Activated CD4-positive, alpha-beta memory T cell treated with anti-CD3 and anti-CD28 coated beads, Interleukin-2, amount 10 ng/mL, durations not matched to agents 7 days and 5 days (primary cell): ENCODE data around the gene ZSCAN25. TPM values are rescaled to one million over a fixed set of nuclear protein-coding genes. Genes with fewer than 3 reads are reported as not detected.
A peak's percentile ranks its signal among the peaks of the same experiment; 100 is the strongest.
"Not testable (repeated sequence)": the region's sequence is repeated elsewhere in the genome, so short reads cannot be mapped to it uniquely, and the experiment has no call there.

Experiments
- CTCF ChIA-PET: fragments of 350-600 bp; sonication (Branson Sonifier 250); formaldehyde crosslinking; loops from one replicate; lab custom pipeline; 2021; ENCODE audit warnings: antibody characterized with exemption, inconsistent platforms; lab: Charles Lee
- POLR2A ChIA-PET: fragments of 350-600 bp; sonication (Branson Sonifier 250); formaldehyde crosslinking; loops from one replicate; lab custom pipeline; 2021; ENCODE audit warnings: antibody characterized with exemption; lab: Charles Lee
- DNase-seq: peaks from one replicate; pipeline ENCODE4 v3.0.0-alpha.2; 2020
- H3K27ac Mint-ChIP-seq: one replicate; pipeline ENCODE4 v1.8.0; 2021; ENCODE audit warnings: mild to moderate bottlenecking, mixed read lengths
- H3K27me3 Mint-ChIP-seq: one replicate; pipeline ENCODE4 v1.8.0; 2021; ENCODE audit warnings: mixed read lengths
- H3K36me3 Mint-ChIP-seq: one replicate; pipeline ENCODE4 v1.8.0; 2021; ENCODE audit warnings: low read depth, mixed read lengths
- H3K4me1 Mint-ChIP-seq: one replicate; pipeline ENCODE4 v1.8.0; 2021; ENCODE audit warnings: mixed read lengths
- H3K4me3 Mint-ChIP-seq: one replicate; pipeline ENCODE4 v1.8.0; 2021; ENCODE audit warnings: mild to moderate bottlenecking, mixed read lengths
- H3K9me3 Mint-ChIP-seq: one replicate; pipeline ENCODE4 v1.8.0; 2021; ENCODE audit warnings: mixed read lengths
- total RNA-seq, 2 experiments: library from RNA; stranded (reverse); gene quantifications; one replicate each; pipeline ENCODE4 v1.2.3, GENCODE V29; 2021

The ZSCAN25 gene
- total RNA-seq, result 10 to 100 TPM; 27.7 TPM

DNA sequence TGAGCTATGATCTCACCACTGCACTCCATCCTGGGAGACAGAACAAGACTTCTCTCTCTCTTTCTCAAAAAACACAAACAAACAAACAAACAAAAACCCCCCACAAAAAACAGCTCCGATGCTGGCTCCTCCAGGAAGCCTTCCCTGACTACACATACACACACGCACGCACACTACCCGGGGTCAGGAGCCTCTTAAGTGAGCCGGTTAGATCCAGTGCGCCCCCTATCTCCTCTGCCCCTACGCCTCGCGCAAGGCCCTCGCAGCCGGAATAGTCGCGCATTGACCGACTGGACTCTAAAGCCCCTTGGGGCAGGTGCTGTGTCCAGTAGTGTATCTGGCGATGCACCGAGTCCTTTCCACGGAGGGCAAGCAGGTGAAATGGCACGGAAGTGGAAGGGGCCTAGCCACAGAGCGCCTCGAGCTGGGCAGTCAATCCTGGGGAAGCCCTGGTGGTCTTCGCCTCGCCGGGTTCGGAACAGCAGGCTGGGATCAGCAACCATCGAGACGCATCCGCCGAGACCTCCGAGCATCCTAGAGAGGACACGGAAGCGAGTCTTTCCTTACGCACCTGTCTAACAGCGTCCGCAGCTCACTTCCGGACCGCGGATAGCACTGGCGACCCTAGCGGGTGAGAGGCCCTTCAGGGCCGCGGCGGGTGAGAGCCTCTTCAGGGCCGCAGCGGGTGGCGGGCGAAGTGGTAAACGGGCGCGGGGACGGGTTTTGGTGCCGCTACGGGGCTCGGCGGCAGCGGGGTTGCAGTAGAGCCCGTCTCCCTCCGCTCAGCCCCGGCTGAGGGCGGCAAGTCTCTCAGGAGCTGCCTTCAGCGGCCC lies at the start of gene ZSCAN25:
Gene ZSCAN25 (plus strand): TSS at position 588 of the 833 bp plus-strand sequence. CDS start 2,661 bp downstream, outside the sequence.
- CTCF ChIA-PET, result interaction anchor here (0.9 to 1.2 kb wide), 3 partner anchors 14 to 112 kb away, joined by 3 to 4 read pairs (median 3); partner anchors contain the start of genes FAM200A and ZKSCAN5
- Mint-ChIP-seq H3K27ac (peak within 1 kb of the TSS; percentile 86), H3K27me3 (peaks cover 2% of the 10 kb centered on the region), H3K36me3 (peaks cover 39% of the 10 kb centered on the region), H3K4me1 (peaks cover 53% of the 10 kb centered on the region), H3K4me3 (peak within 1 kb of the TSS; percentile 89), H3K9me3 (no peaks in the 10 kb centered on the region)
- DNase-seq, result peak; percentile 87
- POLR2A ChIA-PET, result interaction anchor here (0.6 to 3.7 kb wide), 16 partner anchors 8 to 303 kb away, joined by 3 to 42 read pairs (median 4); partner anchors contain the start of genes BUD31, PDAP1, TMEM225B and ZKSCAN5

GRCh38 chr7:99568770-99569169 lies 48.0 kb upstream of the ZSCAN25 start:
- H3K27ac Mint-ChIP-seq, CTCF ChIA-PET, H3K4me3 Mint-ChIP-seq, H3K4me1 Mint-ChIP-seq, H3K9me3 Mint-ChIP-seq, H3K27me3 Mint-ChIP-seq, DNase-seq: not testable (repeated sequence)
- POLR2A ChIA-PET, result interaction anchor here (1.5 kb wide), 1 partner anchor 12 kb away, joined by 4 read pairs; no protein-coding TSS in a partner anchor
- H3K36me3 Mint-ChIP-seq, result peaks cover 73% of the 10 kb centered on the region

DNA sequence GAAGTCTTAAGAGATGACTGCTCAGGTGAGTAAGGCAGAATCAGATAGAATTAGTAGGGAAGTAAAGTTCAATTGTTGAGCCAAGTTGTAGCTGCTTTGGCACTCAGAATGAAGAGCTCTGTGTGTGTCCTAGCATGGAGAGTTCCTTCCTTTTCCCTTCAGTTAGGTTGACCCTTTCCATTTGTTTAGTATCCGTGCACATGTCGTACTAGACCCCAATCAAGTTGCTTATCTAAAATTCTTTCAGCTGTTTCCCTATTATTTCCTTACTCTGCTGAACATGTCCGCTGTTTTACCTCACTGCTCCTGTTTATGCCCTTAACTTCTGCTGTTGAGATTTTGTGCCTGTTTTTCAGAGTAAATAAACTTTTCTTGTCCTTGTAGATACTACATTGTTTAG lies 45.0 kb upstream of the ZSCAN25 start:
- ChIA-PET POLR2A (interaction anchor here (2.4 to 3.1 kb wide), 2 partner anchors 8 to 14 kb away, joined by 7 to 9 read pairs; partner anchors contain the start of gene ZNF655), CTCF (interaction anchor here (1.0 kb wide), 1 partner anchor 12 kb away, joined by 3 read pairs; no protein-coding TSS in a partner anchor)
- Mint-ChIP-seq H3K4me1 (no peaks in the 10 kb centered on the region), H3K9me3 (no peaks in the 10 kb centered on the region), H3K27ac (no peak overlapping the region), H3K36me3 (peaks cover 53% of the 10 kb centered on the region), H3K4me3 (no peak overlapping the region), H3K27me3 (no peaks in the 10 kb centered on the region)
- DNase-seq, result no peak

- Mint-ChIP-seq H3K4me3 (no peak overlapping the region), H3K27me3 (no peaks in the 10 kb centered on the region), H3K27ac (no peak overlapping the region), H3K36me3 (peaks cover 49% of the 10 kb centered on the region), H3K4me1 (peaks cover 1% of the 10 kb centered on the region), H3K9me3 (no peaks in the 10 kb centered on the region)
- CTCF ChIA-PET, result no interaction called here
- POLR2A ChIA-PET, result interaction anchor here (2.4 to 3.1 kb wide), 2 partner anchors 10 to 15 kb away, joined by 7 to 9 read pairs; partner anchors contain the start of gene ZNF655
- DNase-seq, result no peak
Observed at GRCh38 chr7:99573257-99573656, 43.5 kb upstream of the ZSCAN25 start.

- Mint-ChIP-seq H3K27me3 (peaks cover 2% of the 10 kb centered on the region), H3K27ac (no peak overlapping the region), H3K4me1 (peaks cover 19% of the 10 kb centered on the region), H3K36me3 (peaks cover 29% of the 10 kb centered on the region), H3K9me3 (no peaks in the 10 kb centered on the region), H3K4me3 (no peak overlapping the region)
- no peak for DNase-seq
- POLR2A ChIA-PET, result no interaction called here
- CTCF ChIA-PET, result no interaction called here
Observed at GRCh38 chr7:99576251-99576650, 40.5 kb upstream of the ZSCAN25 start.

DNA sequence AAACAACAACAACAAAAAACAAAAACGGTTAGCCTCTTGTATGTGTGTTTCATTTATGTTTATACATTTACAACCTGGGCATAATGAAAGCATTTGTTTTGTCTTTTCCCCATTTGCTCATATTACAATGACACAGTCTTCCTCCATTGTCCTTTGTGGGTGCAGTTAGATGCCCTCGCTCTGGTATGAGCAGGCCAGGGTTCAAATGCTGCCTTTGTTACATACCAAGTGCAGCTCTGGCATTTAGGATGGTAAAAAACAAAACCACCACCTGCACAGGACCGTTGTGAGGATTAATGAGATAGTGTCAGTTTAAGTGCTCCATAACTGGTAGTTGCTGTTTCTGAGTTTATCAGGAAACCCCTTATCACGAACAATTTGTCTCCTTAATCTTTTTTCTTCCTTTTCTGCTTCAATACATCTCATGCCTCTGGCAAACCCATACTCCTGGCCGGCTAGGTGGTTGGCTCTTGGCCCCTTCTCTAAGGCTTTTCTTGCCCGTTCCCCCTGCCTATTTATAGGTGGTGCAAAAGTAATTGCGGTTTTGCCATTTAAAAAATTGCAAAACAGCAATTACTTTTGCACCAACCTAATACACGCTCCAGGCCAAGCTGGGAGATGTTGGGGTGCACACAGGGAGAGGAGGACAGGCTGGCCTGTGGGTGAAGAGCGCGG lies 37.3 kb upstream of the ZSCAN25 start:
- Mint-ChIP-seq H3K4me3 (peak overlapping the region; percentile 76), H3K9me3 (no peaks in the 10 kb centered on the region), H3K27me3 (peaks cover 2% of the 10 kb centered on the region), H3K27ac (no peak overlapping the region), H3K4me1 (peaks cover 20% of the 10 kb centered on the region), H3K36me3 (peaks cover 2% of the 10 kb centered on the region)
- POLR2A ChIA-PET, result interaction anchor here (1.8 to 1.9 kb wide), 2 partner anchors 21 to 38 kb away, joined by 4 to 11 read pairs; partner anchors contain the start of genes ZNF655 and ZSCAN25
- DNase-seq, result no peak
- CTCF ChIA-PET, result no interaction called here

DNA sequence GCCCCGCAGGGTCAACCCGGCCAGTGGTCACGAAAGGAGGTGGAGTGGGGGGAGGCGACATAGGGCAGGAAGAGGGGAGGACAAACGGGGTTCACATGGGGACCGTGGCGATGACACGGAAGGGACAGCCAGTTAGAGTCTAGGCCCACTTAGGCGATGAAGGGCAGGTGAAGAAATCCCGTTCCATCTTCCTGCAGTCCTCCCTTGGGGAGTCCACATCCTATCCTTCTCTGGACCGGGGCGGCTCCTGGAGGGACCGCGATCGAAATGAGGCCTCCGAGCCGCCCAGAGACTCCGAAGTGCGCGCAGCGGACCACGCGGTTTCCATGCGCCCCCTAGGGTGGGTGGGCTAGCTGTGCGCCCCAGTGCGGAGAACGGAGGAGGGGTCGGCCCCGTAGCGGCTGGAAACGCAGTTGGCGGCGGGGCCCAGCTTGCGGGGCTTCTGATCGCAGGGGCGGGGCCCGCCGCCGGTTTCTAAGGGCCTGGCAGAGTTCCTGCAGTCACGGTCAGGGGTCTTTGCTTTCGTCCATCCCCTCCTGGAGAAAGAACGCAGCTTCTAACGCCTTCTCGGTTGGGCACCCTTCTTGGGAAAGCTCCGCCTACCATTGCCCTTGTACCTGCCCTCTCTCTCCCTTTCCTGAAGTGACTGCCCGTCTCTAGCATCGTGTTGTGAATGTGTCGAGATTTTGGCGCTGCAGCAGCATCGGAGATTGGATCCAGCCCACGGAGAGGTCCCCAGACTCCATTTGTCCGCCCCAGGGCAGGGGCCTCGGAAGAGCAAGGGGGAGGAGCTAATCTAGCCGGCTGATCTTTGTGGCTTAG lies 36.6 kb upstream of the ZSCAN25 start:
- Mint-ChIP-seq H3K27me3 (peaks cover 2% of the 10 kb centered on the region), H3K27ac (no peak overlapping the region), H3K9me3 (no peaks in the 10 kb centered on the region), H3K4me3 (peak overlapping the region; percentile 76), H3K4me1 (peaks cover 20% of the 10 kb centered on the region), H3K36me3 (peaks cover 2% of the 10 kb centered on the region)
- CTCF ChIA-PET, result interaction anchor here (0.5 kb wide), 1 partner anchor 557 kb away, joined by 3 read pairs; no protein-coding TSS in a partner anchor
- peak; percentile 34 for DNase-seq
- POLR2A ChIA-PET, result interaction anchor here (0.8 to 1.9 kb wide), 3 partner anchors 22 to 171 kb away, joined by 3 to 11 read pairs (median 4); partner anchors contain the start of genes BUD31, PDAP1, ZNF655 and ZSCAN25

DNA sequence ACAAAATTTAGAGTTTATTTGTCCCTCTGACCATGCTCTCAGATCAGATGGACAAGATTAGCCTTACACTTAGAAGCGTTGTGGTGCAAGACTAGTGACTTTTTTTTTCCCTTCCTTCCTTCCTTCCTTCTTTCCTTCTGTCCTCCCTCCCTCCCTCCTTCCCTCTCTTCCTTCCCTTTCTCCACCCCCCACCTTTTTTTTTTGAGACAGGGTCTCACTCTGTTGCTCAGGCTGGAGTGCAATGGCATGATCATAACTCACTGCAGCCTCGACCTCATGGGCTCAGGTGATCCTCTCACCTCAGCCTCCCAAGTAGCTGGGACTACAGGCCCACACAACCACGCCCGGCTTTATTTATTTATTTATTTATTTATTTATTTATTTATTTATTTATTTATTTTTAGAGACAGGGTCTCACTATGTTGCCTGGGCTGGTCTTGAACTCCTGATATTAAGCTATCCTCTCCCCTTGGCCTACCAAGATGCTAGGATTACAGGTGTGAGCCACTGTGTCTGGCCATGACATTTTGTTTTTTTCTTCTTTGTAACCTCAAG lies 35.9 kb upstream of the ZSCAN25 start:
- H3K36me3 Mint-ChIP-seq, H3K9me3 Mint-ChIP-seq, DNase-seq, H3K27me3 Mint-ChIP-seq, H3K27ac Mint-ChIP-seq: not testable (repeated sequence)
- ChIA-PET POLR2A (interaction anchor here (0.8 to 1.9 kb wide), 3 partner anchors 23 to 172 kb away, joined by 3 to 11 read pairs (median 4); partner anchors contain the start of genes BUD31, PDAP1, ZNF655 and ZSCAN25), CTCF (interaction anchor here (0.5 kb wide), 1 partner anchor 557 kb away, joined by 3 read pairs; no protein-coding TSS in a partner anchor)
- H3K4me1 Mint-ChIP-seq, result peaks cover 20% of the 10 kb centered on the region
- H3K4me3 Mint-ChIP-seq, result peak overlapping the region; percentile 76

DNA sequence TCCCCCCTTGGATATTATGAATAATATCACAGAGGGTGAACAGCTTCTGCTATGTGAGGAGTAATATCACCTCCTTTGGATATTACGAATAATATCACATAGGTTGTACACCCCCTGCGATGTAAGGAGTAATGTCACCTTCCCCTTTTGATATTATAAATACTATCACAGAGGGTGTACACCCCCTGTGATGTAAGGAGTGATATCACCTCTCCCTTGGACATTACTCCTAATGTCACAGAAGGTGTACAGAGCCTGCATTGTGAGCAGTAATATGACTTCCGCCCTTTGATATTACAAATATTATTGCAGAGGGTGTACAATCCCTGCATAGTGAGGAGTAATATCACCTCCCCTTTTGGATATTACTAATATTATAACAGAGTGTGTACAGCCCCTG lies 27.9 kb upstream of the ZSCAN25 start:
- Mint-ChIP-seq H3K4me3 (no peak overlapping the region), H3K36me3 (no peaks in the 10 kb centered on the region), H3K27me3 (no peaks in the 10 kb centered on the region), H3K4me1 (no peaks in the 10 kb centered on the region), H3K27ac (no peak overlapping the region), H3K9me3 (no peaks in the 10 kb centered on the region)
- POLR2A ChIA-PET, result no interaction called here
- no peak for DNase-seq
- CTCF ChIA-PET, result no interaction called here

GRCh38 chr7:99594948-99595745 lies 21.6 kb upstream of the ZSCAN25 start:
- ChIA-PET POLR2A (no interaction called here), CTCF (no interaction called here)
- H3K36me3 Mint-ChIP-seq, result no peaks in the 10 kb centered on the region
- H3K4me3 Mint-ChIP-seq, result no peak overlapping the region
- H3K27ac Mint-ChIP-seq, result no peak overlapping the region
- H3K4me1 Mint-ChIP-seq, result no peaks in the 10 kb centered on the region
- H3K27me3 Mint-ChIP-seq, result no peaks in the 10 kb centered on the region
- DNase-seq, result no peak
- H3K9me3 Mint-ChIP-seq, result no peaks in the 10 kb centered on the region

DNA sequence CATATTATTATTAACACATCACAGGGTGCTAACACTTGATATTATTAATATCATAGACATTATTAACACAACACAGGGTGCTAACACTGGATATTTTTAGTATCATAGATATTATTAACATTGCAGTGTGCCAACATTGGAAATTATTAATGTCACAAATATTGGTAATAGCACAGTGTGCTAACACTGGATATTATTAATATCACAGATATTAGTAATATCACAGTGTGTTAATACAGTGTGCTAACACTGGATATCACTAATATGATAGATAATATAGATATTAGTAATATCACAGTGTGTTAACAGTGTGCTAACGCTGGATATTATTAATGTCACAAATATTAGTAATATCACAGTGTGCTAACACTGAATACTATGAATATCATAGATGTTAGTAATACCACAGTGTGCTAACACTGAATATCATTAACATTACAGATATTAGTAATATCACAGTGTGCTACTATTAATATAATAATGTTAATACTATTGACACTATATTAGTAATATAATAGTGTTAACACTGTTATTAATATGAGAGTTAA lies 20.3 kb upstream of the ZSCAN25 start:
- Mint-ChIP-seq H3K27me3 (no peaks in the 10 kb centered on the region), H3K4me3 (no peak overlapping the region), H3K36me3 (no peaks in the 10 kb centered on the region), H3K9me3 (no peaks in the 10 kb centered on the region), H3K4me1 (no peaks in the 10 kb centered on the region), H3K27ac (no peak overlapping the region)
- POLR2A ChIA-PET, result no interaction called here
- CTCF ChIA-PET, result no interaction called here
- no peak for DNase-seq
